NCI-H1694 (cell line): ENCODE results near the gene TRAPPC3.

Source experiments
- DNase-seq: peaks from one replicate; lab custom pipeline; 2025; lab: John Stamatoyannopoulos, UW

Gene TRAPPC3

DNA sequence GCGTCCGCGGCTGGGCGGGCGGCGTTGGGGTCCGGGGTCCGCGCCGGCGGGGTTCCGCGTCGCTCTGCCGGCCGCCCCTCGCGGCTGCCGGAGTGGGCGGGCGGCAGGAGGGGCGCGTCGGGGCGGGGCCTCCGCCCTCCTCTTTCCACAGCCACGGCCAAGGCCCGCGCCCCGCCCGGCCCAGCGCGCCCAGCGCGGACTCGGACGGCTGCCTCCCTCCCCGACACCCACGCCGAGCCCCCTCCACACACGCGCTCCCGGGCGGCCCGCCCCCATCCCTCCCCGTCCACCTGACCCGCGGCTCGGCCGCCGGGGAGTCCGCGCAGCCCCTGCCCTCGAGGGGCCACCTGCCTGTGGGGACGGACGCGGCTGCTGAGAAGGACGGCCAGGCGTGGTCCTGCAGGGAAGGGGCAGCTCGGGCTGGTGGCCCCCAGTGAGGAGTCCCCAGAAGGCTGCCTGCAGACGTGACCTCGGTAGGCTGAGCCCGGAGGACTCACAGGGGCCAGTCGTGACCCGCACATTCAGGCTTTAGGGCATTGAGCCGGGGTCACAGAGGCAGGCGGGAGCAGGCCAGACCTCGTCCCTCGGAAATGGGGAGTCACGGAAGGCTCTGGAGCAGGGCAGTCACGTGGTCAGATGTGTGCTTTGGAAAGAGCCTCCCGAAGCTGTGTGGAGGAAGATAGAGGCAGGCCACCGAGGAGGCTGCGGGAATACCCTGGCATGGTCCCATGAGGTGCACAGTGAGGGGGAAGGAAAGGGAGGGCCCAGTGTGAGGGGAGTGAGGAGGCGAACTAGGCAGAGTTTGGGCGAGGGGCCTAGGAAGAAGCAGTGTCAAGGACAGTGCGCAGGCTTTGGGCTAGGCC lies 23.9 kb downstream of the TRAPPC3 start, which contains the start of gene COL8A2:
Gene COL8A2 (minus strand): TSS at position 94 of the 863 bp plus-strand sequence. CDS start 24,980 bp downstream, outside the sequence.
- DNase-seq, result no peak

DNA sequence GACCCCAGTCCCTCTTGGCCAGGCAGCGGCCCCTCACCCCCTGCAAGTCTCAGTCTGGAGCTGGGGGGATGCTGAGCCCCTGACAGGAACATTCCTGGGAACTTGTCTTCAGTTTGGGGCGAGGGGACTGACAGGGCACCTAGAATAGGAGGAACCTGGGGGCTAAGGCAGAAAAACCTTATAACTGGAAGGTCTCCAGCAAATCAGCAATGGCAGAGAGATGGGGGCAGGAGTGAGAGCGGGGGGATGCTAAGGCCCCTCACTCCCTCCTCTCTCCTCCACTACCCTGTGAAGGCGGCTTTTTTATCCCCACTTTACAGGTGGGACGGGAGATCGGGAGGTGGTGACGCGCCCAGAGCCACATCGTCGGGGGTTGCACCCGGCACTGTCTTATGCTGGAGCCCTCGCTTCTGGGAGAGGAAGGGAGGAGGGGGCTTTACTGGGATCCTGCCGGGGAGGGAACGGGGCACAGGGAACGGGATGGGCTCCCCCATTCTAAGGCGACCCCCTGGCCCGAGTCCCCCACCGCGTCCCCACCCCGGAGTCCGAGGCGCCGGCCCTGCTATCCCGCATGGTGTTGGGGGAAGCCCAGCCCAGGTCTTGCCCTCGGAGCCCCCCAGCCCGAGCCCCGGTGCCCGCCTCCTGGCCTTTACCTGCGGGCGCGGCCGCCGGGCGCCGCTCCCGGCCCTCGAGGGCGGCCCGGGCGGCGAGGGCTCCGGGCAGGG lies 24.7 kb downstream of the TRAPPC3 start:
- DNase-seq, result no peak

DNA sequence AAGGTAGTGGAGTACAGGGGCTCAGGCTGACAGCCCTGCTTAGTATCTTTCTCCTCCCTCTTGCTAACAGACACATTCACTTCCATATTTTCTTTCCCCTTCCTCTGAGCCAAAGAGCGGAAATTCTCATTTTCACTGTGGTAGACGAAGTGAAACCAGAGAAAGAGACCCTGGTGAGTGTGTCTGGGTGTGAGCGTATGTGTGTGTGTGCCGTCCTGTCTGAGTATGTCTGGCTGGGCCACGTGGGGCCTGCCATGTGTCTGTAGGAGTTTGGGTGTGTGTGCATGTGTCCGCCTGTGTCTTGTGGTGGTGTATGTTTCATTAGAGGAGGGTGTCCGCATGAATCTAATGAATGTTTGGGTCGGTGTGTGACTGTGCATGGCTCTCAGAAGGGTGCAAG lies 25.9 kb downstream of the TRAPPC3 start:
- no peak for DNase-seq

DNA sequence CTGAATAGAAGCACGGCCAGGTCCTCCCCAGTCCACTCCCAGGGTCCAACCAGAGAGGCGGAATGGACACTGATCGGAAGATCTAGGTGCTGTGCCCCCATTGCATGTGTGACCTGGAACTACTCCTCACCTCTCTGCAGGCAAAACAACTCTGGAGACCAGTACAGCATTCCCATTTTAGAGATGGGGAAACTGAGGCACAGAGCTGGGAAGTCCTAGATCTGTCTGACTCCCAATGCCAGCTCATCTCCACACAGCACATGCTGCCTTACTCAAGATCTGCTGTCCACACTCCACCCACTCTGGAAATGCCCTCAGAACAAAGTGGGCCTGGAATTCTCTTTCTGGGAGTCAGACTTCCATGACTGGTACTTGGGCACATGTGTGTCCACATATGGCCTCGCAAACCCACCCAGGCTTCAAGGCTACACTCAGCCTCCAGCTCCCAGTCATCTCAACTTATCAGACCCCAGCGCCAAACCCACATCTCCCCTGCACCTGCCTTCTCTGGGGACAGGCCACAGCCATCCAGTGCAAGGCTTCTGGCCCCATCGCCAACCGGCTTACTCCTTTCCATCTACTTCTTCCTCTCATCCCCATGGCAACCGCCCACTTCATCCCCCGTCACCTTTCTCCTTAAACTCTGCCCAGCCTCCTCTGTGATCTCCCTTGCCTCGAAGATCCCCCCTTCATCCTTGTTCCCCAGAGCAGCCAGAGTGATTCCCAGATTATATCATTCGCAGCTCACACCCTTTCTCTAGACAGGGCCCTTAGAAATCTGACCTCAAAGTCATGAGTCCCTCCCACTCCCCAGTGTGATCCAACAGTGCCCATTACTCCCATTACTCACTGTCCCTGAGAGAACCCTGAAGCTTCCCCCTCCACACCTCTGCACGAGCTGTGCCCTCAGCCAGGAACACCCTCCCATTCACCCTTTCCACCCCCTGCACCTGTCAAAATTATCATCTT lies 26.9 kb downstream of the TRAPPC3 start:
- DNase-seq, result no peak

DNA sequence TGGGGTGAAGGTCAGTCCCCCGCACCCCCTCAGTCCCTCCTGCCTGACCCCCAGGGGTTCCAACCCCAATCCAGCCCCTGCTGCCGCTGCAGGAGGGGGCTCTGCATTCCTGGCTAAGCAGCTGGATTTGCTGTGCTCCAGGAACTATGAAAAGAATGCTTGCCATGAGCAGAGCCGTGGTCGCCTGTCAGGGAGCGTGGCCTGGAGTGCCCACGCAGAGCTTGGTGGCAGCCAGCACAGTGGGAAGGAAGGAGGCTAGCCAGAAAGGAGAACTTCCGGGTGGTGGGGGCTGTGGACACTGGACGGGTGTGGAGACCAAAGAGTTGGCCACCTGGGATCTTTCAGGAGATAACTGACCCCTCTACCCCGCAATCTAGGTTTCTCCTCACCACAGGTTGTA lies 29.8 kb downstream of the TRAPPC3 start:
- DNase-seq, result no peak

DNA sequence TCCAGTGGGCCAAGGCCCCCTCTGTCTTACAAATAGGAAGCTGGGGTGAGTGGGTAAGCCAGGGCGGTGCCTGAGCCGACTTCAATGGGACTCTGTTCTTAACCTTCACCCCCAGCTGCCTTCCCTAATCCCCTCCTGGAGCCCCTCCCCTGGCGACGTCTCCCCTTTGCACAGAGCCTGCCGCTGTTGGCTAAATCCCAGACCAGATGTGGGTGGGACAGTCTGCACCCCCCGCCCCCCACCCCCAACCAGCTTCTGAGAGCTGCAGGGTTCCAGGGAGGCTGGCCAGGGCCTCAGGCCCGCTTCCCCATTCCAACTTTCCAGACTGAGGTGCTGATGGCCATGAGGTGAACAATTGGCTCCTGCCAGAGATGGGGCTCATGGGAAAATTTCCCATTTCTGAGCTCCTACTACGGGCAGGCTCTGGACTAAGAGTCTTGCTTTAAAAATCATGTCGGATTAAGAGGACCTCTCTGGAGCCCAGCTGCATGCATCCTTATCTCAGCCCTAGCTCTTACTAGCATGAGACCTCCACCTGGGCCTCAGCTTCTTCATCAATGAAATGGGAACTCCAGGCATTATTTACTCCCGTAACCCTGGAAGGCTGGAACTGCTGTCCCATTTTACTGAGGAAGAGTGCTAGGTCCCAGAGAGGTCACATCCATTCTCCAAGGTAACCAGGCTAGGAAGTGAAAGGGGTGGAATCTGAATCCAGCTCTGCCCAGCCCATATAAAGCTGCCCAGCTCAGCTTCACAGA lies 30.7 kb downstream of the TRAPPC3 start:
- no peak for DNase-seq

DNA sequence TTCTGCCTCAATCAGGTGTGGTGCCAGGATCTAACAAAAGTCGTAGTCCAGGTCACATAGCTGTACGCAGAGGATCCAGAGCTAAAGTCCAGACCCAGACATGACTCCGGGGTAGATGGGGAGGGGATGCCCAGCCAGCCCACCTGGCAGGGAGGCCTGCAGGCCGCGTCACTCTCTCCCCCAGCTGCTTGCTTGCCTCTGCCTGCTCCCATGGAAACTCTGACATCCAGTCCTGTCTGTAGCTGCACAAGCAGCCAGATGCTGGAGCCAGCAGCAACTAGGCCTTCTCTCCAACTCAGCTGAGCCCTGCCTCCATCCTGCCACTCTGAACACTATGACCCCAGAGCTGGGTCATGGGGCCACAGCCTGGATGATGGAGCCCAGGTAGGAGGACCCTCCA lies 32.4 kb downstream of the TRAPPC3 start:
- peak; percentile 40 for DNase-seq

DNA sequence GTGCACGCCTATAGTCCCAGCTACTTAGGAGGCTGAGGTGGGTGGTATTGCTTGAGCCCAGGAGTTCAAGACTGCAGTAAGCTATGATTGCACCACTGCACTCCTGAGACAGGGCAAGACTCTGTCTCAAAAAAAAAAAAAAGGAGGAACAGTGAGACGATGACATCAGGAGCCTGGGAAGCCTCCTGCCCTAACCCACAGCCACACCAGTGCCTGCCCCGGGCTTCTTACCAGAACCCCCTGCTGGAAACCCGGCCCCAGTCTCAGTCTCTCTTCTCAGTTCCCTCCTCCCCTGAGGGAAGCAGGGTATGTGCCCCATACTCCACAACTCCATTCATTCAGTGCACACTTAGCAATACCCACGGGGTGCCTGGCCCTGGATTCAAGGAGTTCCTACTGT lies 33.4 kb downstream of the TRAPPC3 start:
- DNase-seq, result no peak

DNA sequence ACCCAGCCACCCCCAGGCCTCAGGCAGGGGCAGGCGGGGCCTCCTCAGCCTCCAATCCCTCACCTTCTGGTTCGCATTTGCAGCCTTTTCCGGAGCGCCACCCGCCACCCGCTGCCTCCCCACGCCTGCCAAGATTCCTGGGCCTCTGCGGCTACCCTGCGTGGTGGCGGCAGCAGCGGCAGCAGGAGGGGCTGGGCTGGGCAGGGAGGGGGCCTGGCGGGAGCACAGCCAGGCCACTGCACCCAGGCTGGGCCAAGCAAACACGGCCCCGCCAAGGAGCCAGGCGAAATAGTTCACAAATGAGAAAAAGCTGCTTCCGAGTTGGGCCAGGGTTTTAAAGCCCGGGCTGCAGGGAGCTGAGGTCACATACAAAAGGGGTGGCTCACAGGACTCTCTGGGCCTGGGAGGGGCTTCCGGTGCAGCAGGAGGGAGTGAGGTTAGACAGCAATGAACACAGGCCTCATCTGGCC lies 34.1 kb downstream of the TRAPPC3 start:
- DNase-seq, result peak; percentile 14

DNA sequence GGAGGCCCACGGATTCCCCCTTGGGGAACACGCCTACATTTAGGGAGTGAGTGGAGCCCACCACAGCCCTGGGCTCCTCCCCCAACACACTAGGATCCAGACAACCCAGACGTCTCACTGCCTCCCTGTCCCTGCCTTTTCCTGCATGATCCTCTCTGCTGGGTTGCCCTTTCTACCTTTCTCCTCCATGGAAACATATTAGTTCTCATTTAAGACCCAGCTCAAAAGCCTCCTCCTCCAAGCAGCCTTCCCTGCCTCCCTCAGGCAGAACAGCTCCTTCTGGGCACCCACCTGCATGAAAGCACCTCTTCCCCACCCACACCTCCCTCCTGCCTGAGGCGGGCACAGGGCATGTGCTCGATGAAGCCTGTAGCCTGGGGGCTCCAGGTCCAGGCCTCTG lies 34.9 kb downstream of the TRAPPC3 start:
- no peak for DNase-seq

DNA sequence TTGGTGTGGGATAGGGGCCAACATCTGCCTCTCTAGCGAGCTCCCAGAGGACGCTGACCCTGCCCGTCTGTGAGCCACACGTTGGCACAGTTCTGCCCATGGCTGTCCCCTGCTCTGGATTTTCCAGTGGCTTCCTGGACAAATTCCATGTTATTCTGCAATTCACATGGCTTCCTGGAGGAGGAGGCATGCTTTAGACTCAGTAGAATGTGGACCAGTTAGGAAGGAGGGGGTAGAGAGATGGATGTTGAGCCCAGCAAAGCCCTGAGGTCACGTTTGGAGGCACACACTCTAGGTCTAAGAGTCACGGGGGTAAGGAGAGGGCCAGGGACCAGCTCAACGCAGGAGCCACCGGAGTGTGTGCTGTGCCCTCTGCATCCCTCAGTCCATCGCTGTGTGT lies 36.5 kb downstream of the TRAPPC3 start:
- no peak for DNase-seq

DNA sequence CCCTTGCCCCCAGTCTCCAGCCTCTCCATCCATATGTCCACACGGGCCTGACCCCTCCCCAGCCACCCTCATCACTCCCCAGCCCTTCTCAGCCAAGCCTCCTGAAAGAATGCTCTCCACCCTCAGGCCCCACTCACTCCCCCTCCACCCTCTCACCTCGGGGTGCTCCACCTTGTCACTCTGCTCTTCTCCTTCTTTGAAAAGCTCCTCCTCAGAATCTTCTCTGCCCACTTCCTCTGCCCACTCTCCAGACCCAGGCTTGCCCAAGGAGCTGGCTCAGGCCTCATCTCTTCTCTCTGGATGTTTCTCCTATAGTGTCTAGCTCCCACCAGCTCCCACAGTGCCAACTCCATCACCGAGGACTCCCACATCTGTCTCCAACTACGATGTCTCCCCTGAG lies 38.1 kb downstream of the TRAPPC3 start:
- no peak for DNase-seq

DNA sequence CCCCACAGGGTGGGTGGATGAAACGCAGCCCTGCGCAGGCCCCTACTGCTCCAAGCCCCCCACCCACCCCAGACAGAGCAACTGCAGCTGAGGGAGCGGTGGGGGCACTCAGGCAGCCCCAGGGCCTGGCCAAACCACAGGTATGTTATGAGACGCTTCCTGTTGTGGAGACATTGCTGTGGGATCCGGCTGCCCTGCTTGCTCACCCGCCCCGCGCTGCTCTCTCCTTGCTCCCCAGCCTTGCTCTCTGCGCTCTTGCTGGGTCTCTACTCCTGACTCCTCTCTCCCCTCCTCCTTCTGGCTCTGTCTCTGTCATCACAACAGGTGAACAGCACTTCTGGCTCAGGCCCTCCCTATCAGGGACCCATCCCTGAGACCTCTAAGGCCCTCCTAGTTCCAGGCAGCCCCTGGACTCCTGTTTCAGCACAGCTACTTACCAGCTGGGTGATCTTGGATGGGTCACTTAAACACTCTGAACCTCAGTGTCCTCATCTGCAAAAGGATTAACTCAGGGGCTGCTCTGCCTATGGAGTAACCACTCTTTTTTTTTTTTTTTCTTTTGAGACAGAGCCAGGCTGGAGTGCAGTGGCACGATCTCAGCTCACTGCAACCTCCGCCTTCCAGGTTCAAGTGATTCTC lies 40.1 kb downstream of the TRAPPC3 start:
- DNase-seq, result no peak

DNA sequence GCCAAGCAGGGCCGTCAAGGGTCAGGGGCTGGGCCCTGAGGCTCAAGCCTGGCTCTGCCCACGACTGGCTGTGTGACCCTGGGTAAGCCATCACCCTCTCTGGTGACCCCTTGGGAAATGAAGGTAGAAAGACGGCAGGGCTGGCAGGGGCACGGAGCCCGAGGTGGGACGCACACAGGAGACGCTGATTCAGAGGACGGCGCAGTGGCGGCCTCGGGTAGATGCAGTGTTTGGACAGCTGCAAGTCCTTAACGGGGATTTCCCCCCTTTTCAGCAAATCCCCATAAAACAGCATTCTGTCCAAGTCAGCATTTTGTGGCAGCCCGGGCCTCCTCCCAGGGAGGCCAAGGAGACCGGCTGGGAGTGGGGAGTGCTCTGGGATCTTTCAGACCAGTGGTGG lies 41.0 kb downstream of the TRAPPC3 start:
- no peak for DNase-seq

DNA sequence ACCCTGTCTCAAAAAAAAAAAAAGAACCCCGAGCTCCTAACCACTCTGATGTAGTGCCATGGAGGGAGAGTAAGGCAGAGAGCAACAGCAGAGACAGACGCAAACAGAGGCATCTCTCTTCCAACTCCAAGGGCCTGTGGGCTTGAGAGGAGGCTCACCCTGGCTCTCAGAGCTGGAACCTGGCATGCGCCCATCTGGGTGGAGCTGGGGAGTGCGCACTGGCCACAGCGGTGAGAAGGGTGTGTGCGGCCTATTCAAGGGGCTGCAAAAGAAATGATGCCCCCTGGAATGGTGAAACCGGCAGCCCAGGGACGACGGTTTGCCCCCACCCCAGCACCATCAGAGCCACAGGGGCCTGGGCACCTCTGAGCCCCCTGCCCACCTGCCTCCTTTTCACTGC lies 41.9 kb downstream of the TRAPPC3 start:
- DNase-seq, result no peak

DNA sequence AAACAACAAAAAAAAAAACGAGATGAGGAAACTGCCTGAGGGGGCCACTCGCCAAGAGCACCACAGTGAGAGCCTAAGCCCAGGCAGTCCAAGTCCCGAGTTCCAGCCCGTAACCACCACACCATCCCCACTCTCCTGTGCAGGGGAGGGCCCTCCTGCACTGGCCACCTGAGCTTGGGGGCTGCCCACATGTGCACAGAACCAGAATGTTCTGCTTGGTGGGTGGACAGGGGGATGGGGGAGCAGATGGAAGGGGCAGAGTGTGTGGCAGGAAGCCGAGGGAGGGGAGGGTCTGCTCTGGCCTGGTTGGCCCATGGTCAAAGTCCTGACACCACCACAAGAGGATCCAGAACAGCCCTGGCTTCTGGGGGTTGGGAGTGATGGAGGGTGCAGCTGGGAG lies 43.0 kb downstream of the TRAPPC3 start:
- DNase-seq, result no peak

DNA sequence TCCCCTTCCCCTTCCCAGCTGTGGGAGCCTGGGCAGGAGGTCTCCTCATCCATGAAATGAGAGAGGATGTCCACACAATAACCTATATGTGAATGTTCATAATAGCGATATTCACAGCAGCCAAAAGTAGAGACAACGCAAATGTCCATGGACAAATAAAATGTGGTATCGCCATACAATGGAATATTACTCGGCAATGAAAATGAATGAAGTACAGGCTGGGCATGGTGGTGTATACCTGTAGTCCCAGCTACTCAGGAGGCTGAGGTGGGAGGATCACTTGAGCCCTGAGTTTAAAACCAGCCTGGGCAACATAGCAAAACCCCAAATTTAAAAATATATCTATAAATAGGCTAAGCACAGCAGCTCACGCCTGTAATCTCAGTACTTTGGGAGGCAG lies 47.7 kb downstream of the TRAPPC3 start:
- DNase-seq, result no peak

DNA sequence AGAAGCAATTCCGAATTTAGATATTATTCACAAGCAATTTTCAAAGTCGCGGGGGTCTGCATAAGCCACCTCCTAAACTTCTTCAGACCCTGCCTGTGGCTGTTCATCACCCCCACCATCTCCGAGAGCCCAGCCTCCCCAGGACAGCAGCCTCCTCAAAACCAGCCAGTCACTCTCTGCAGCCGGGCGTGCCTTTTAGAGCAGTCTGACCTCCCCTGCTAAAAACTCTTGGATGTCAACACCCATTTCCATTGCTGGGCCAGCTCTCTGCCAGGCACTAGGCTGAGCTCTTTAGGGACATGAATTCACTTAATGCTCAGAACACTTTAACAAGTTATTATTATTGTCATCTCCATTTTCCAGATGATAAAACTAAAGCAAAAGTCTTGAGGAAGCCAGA lies 48.9 kb downstream of the TRAPPC3 start:
- DNase-seq, result no peak

DNA sequence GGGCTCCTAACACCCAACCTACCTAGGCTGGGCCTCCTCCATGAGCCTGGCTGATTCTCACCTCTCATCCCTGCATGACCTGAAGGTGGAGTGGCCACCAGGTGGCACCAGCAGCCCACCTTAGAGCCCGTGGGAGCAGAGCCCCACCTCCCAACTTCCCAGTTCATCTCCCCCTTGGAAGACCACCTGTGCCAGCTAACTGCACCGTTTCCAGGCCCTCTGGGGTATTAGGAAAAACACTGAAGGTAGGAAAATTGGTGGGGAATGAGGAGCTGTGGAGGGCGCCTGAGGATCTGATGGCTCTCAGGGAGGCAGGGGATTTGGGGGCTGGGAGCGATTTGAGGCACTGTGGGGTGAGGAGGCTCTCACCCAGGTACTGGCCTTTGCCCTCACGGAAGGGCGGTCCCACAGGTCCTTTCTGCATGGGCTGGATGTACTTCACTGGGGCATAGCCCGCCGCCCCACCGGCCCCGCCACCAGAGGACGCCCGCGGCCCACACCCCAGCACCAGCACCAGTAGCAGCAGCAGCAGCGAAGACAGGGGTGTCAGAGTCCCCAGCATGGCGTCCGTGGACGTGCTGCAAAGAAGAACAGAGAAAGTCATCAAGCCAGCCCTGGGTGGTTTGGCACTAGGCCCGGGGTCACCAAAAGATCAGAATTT lies 49.5 kb downstream of the TRAPPC3 start:
- peak; percentile 76 for DNase-seq

DNA sequence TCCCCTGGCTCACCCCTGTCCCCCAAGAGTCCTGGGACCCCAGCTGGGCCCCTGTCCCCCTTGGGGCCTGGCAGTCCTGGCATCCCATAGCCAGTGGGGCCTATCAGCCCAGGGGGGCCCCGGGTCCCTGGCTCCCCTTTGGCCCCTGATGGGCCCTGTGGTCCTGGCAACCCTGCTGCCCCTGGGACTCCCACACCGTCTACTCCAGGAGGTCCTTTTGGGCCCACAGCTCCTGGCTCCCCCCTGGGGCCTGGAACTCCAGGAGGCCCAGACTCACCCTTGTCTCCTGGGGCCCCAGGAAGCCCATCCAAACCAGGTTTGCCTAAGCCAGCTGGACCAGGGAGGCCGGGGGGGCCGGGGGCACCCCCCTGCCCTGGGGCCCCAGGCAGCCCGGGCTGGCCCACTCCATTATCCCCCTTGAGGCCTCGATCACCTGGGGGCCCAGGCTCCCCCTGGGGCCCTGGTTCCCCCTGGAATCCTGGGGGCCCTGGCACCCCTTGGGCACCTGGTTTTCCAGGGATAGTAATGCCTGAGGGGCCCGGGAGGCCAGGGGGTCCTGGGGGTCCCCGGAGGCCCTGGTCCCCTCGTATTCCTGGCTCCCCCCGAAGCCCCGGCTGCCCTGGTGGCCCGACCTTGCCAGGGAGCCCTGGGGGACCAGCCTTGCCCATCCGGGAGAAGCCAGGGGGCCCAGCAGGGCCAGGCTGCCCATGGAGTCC lies 50.5 kb downstream of the TRAPPC3 start:
- no peak for DNase-seq
